Hepatocyte (in vitro differentiated cells): ENCODE results near the gene IL27RA.

ENCODE experiments used
- CTCF ChIP-seq: fragments of 200-600 bp; sonication (generic); IDR thresholded peaks from 2 replicates; pipeline ENCODE4 v1.5.1; 2016; ENCODE audit warnings: antibody characterized with exemption, mild to moderate bottlenecking; ENCODE audit not compliant: poor library complexity
- EZH2phosphoT487 ChIP-seq: fragments of 200-600 bp; sonication (generic); IDR thresholded peaks from one replicate; pipeline ENCODE4 v1.6.1; 2018; ENCODE audit warnings: antibody characterized with exemption, mild to moderate bottlenecking, low read depth, moderate library complexity; ENCODE audit not compliant: unreplicated experiment, severe bottlenecking

- no peak for TF ChIP-seq CTCF
- TF ChIP-seq EZH2phosphoT487, result no peak
Measured at GRCh38 chr19:14056069-14056666, 24.6 kb downstream of the IL27RA start.
